A549 (cell line): ENCODE results near the gene GET4.

Source experiments
- JUNB ChIP-seq: fragments of >200 bp; sonication (Bioruptor Twin); formaldehyde crosslinking; IDR thresholded peaks from 2 replicates; pipeline ENCODE4 v1.6.1; 2016
- MYC ChIP-seq: IDR thresholded peaks from 2 replicates; pipeline ENCODE4 v1.6.1; 2012; ENCODE audit warnings: mild to moderate bottlenecking, inconsistent platforms, low read length, improper control_type of control experiment, borderline replicate concordance
- PBX3 ChIP-seq: IDR thresholded peaks from 2 replicates; pipeline ENCODE4 v1.6.1; 2012
- POLR2A ChIP-seq: IDR thresholded peaks from 2 replicates; pipeline ENCODE4 v1.6.1; 2012; ENCODE audit warnings: mild to moderate bottlenecking, low read length
- USF2 ChIP-seq: fragments of 450-650 bp; IDR thresholded peaks from 2 replicates; pipeline ENCODE4 v1.6.1; 2014; ENCODE audit warnings: antibody characterized with exemption

GRCh38 chr7:833601-834258 lies 42.6 kb upstream of the GET4 start:
- no peak for TF ChIP-seq PBX3
- no peak for TF ChIP-seq POLR2A
- no peak for TF ChIP-seq MYC
- no peak for TF ChIP-seq JUNB
- no peak for TF ChIP-seq USF2
